GM12892 (cell line): Measurements from ENCODE around the gene NRF1.

ENCODE experiments used
- POLR2A ChIP-seq: IDR thresholded peaks from 2 replicates; pipeline ENCODE4 v1.6.1; 2011; ENCODE audit warnings: low read depth, low read length, control low read depth
- POLR2AphosphoS5 ChIP-seq: IDR thresholded peaks from 2 replicates; pipeline ENCODE4 v1.6.1; 2011; ENCODE audit warnings: low read depth, low read length, control low read depth
- TAF1 ChIP-seq: IDR thresholded peaks from 2 replicates; pipeline ENCODE4 v1.6.1; 2011; ENCODE audit warnings: low read depth, mild to moderate bottlenecking, control low read depth, low read length, borderline replicate concordance

GRCh38 chr7:129636641-129637040, 25.1 kb downstream of the NRF1 start:
- TF ChIP-seq POLR2A: no peak
- TF ChIP-seq POLR2AphosphoS5: no peak
- TF ChIP-seq TAF1: no peak
